Bronchial epithelial cell (primary cell): ENCODE data around the gene ITGB7. TPM values are rescaled to one million over a fixed set of nuclear protein-coding genes. Genes with fewer than 3 reads are reported as not detected.

ENCODE experiments used
- DNase-seq: peaks from one replicate; pipeline ENCODE4 v3.0.0-alpha.2; 2010; ENCODE audit warnings: low read depth
- FAIRE-seq: peaks from 2 replicates; lab custom pipeline; 2011; peaks lifted over from hg19 to GRCh38; lab: Jason Lieb, UNC
- H3K27me3 ChIP-seq: 2 replicates; pipeline ENCODE4 v1.5.1; 2011; ENCODE audit warnings: low read length; ENCODE audit not compliant: control insufficient read depth, insufficient read depth
- H3K36me3 ChIP-seq: 2 replicates; pipeline ENCODE4 v1.5.1; 2011; ENCODE audit warnings: low read length; ENCODE audit not compliant: control insufficient read depth, insufficient read depth
- H3K4me3 ChIP-seq: 2 replicates; pipeline ENCODE4 v1.5.1; 2011; ENCODE audit warnings: mild to moderate bottlenecking, low read depth, low read length, control low read depth
- CTCF ChIP-seq: IDR thresholded peaks from 2 replicates; pipeline ENCODE4 v1.5.1; 2011; ENCODE audit warnings: mild to moderate bottlenecking, moderate library complexity, low read length, control low read depth, inconsistent platforms; ENCODE audit not compliant: insufficient read depth, severe bottlenecking
- total RNA-seq: library from RNA; depleted of rRNA; stranded (reverse); fragments of >200 nt; gene quantifications from 2 replicates; pipeline ENCODE4 v1.2.1, GENCODE V29; 2014

Gene ITGB7
- total RNA-seq, 1 donor from 2014 or later: 8.4 TPM

GRCh38 chr12:53191885-53192530 lies 15.0 kb downstream of the ITGB7 start:
- DNase-seq: no peak
- FAIRE-seq: no peak
- Histone ChIP-seq H3K27me3 (no peaks in the 10 kb centered on the region), H3K4me3 (no peak overlapping the region), H3K36me3 (peaks cover 6% of the 10 kb centered on the region)
- TF ChIP-seq CTCF: no peak

DNA sequence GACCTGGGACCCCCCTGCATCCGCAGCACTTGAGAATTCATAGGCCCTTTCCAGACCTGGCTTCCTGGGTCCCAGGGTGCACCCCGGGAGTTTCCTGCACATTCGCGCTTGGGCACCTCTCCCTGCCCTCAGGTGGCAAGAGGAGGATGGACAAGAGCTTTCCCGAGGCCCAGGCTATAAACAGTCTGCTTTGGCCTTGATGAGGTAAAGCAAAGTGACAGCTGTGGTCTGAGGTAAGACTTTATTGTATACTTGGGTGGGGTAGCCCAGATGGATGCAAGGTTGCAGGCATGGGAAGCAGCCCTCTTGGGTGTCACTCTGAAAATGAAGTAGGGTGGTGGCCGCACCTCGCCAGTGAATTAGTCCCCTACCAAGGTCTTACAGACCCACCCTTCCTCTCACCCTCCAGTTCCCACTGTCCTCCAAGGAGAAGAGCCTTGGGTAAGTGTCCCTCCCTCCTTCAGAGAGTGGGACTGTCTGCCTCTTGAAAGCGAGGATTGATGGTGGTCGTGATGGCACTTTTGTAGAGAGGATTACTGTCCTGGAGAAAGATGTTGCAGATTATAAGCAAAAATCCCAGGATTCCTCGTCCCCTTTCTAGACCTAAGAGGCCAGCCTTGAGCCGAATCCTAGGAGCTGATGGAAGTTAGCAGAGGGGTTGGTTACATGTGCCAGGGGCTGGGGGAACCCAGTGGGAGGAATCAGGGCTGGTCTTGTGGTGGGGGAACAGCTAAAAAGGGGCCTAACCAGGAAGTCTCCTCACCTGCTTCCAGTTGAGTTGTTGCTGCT lies 15.8 kb downstream of the ITGB7 start:
- Histone ChIP-seq H3K36me3 (peaks cover 8% of the 10 kb centered on the region), H3K27me3 (no peaks in the 10 kb centered on the region), H3K4me3 (no peak overlapping the region)
- DNase-seq (no peak), FAIRE-seq (peak; percentile 40)
- no peak for TF ChIP-seq CTCF

DNA sequence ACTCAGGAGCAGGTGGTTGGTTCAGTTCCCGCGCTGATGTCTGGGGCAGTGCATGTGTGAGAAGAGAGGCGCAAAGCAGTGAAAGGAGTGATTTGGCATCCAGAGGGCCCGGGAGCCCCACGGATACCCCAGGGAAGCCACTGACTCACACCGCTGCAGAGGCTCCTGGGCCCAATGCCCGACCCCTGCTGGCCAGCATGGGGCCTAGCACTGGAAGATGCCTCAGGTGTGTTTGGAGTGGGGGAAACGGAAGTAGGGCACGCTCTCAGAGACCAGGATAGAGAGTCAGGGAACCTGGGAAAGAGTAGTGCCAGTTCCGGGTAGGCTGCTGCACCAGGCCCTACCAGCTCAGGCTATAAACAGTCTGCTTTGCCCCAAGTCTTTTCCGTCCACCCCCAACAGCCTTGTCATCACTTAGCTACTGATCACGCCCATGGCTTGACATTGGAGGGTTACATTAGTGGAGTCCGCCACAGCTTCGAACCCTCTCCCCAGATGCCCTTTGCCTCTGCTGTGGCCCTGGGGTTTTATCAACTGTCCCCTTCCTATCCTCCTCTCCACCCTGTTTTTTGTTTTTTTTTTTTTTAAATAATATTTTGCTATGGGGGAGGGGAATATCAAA lies 16.8 kb downstream of the ITGB7 start:
- Histone ChIP-seq H3K27me3 (no peaks in the 10 kb centered on the region), H3K36me3 (peaks cover 13% of the 10 kb centered on the region), H3K4me3 (no peak overlapping the region)
- FAIRE-seq: no peak
- TF ChIP-seq CTCF: peak; percentile 95
- peak; percentile 51 for DNase-seq

GRCh38 chr12:53187145-53187899 lies 19.7 kb downstream of the ITGB7 start:
- TF ChIP-seq CTCF: no peak
- no peak for FAIRE-seq
- no peak for DNase-seq
- Histone ChIP-seq H3K4me3 (no peak overlapping the region), H3K27me3 (no peaks in the 10 kb centered on the region), H3K36me3 (peaks cover 24% of the 10 kb centered on the region)

DNA sequence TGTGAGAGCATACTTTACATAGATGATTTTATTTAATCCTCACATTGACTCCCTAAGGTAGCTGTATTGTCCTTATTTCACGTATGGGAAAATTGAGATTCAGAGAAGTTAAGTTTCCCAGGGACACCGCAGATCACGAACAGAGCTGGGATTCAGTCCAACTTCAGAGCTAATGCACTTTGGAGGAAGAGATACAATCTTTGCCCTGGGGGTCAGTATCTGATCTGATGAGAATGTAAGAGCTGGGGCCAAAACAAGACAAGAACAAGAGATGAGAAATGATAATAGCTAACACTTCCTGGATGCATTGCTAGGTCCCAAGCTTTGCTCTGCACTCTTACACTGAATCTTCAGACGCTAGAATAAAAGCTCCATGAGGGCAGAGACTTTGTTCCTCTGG lies 20.3 kb downstream of the ITGB7 start:
- peaks cover 28% of the 10 kb centered on the region for H3K36me3 ChIP-seq
- H3K4me3 ChIP-seq: no peak overlapping the region
- FAIRE-seq: no peak

More for the DNA sequence above, 20.3 kb downstream of the ITGB7 start:
- H3K27me3 ChIP-seq: no peaks in the 10 kb centered on the region
- no peak for TF ChIP-seq CTCF
- DNase-seq: no peak
